Fibroblast of upper back skin (primary cell): ENCODE results near the gene KRT15.

Source experiments
- DNase-seq: peaks from one replicate; pipeline ENCODE4 v3.0.0-alpha.2; 2013

KRT15 gene

DNA sequence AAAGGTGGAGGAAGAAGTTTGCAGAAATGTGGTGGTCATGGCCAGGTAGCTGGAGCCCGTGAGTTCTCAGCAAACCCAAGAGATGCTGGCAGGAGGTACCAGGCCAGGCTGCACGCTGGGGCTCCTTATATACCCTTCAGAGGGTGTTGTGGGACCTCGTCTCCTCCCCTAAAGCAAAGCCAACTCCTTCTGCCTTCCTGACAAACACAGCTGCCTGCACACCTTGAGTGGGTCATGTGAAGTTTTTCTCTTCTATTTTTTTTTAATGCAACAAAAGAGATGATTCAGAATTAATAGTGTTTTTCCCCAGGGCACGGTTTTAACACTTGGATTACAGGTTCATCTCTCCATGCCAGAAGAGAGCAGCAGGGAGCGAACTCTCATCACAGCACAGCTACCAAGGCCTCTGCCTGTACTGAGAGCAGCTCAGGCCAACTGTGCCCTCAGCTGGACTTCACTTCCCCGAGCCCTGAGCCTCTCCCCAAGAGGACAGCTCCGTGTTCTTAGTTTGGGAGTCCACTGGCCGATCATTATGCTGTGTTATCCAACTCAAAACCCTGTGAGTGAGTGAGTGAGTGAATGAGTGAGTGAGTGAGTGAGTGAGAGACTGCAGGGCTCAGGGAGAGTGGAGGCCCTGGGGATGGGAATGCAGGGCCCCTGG, at the start of gene KRT15:
KRT15 (minus strand) TSS at position 102 of the 661 bp plus-strand sequence; CDS start at position 39, 63 bp downstream.
- DNase-seq: no peak

DNA sequence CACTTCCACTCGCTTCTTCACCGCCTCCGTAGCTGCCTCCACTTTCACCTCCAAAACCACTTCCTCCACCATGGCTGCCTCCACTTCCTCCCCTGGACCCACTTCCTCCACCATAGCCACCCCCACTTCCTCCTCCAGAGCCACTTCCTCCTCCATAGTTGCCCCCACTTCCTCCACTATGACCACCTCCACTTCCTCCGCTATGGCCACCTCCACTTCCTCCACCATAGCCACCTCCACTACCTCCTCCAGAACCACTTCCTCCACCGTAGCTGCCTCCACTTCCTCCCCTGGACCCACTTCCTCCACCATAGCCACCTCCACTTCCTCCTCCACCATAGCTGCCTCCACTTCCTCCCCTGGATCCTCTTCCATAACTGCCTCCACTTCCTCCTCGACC, 48.6 kb upstream of the KRT15 start:
- DNase-seq: no peak

DNA sequence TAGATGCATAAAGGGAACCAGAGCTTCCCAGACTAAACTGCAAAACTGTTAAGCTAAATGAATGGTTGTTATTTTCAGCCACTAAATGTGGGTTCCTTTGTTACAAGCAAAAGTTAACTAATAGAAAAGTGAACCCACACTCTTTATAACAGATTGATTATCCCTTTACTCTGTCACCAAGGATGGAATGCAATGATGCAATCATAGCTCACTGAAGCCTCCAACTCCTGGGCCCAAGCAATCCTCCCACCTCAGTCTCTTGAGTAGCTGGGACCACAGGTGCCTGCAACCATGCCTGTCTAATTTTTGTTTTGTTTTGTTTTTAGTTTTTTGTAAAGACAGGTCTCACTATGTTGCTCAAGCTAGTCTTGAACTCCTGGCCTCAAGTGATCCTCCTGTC, 46.6 kb upstream of the KRT15 start:
- DNase-seq: no peak

DNA sequence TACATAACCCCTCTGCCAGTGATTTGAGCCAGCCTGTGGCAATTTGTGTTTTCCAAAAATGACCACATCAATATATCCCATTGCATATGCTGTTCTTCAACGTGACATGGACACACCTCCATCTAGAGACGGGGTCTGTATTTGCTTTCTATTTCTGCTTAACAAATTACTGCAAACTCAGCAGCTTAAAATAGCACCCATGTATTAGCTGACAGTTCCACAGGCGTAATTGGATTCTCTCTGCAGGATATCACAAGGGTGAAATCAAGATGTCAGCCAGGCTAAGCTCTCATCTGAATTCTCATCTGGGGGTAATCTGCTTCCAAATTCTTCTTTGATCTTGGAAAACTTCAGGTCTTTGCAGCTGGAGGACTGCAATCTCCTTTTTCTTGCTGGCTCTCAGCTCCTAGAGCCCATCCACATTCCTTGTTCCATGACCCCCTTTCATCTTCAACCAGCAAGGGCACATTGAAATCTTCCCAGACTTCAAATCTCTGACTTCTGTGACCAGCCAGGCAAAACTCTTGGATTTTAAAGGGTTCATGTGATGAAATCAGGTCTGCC, 45.0 kb upstream of the KRT15 start:
- no peak for DNase-seq

DNA sequence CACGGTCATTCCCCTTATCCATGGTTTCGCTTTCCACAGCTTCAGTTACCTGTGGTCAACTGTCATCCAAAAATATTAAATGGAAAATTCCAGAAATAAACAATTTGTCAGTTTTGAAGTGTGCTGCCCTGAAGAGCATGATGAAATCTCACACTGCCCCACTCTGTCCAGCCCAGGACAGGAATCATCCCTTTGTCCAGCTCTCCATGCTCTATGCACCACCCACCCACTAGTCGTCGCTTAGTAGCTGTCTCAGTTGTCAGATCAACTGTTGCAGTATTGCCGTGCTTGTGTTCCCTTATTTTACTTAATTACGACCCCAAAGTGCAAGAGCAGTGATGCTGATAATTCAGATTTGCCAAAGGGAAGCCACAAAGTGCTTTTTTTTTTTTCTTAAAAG, 42.9 kb upstream of the KRT15 start:
- no peak for DNase-seq

DNA sequence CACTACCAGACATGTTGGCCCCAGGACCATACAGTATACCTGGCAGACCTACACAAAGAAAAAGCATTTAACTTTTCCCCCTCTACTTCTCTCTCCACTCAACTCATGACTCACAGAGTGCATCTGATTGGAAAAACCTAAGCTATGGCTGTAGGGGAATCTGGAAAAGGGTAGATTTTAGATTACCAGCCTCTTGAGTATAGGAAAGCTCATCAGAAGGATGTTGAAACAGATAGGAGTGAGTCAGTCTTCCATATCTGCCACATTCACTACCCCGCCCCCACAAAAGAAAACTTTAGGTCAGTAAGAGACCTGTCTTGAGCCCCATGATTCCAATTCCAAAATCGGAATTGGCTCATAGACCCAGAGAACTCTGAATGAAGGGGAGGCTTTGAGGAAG, 40.9 kb upstream of the KRT15 start:
- DNase-seq: peak; percentile 44

DNA sequence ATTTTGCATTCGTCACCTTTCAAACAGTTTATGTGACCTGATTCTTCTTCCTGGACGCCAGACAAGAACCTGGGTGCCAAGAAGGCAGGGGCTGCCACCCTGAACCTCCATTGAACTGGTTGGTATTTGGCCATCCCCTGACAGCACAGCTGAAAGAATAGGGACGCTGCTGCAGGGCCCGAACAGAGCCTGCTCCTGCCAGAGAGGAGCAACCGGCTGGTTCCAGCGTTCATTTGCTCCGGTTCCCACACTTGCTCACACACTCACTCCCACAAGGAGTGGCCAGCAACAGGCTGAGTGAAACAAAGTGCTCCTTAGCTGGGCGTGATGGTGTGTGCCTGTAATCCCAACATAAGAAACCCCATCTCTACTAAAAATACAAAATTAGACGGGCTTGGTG, 38.2 kb upstream of the KRT15 start:
- DNase-seq: no peak

DNA sequence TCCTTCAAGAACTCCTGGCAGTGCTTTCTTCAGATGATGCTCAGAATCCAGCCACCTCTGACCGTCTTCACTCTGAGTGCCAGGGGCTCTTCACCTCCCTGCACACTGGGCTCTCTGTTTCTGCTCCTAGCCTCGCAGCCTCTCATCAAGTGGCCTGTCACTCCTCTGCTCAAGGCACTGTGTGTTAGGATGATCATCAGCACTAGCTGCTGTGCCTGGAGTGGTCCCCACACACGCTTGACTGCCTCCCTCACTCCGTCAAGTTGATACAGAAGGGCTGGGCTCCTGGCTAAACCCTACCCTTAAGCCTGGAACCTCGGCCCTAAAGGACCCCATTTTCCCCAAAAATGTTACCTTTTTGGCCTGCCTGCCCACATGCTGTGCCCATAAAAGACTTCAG, 37.6 kb upstream of the KRT15 start:
- no peak for DNase-seq

DNA sequence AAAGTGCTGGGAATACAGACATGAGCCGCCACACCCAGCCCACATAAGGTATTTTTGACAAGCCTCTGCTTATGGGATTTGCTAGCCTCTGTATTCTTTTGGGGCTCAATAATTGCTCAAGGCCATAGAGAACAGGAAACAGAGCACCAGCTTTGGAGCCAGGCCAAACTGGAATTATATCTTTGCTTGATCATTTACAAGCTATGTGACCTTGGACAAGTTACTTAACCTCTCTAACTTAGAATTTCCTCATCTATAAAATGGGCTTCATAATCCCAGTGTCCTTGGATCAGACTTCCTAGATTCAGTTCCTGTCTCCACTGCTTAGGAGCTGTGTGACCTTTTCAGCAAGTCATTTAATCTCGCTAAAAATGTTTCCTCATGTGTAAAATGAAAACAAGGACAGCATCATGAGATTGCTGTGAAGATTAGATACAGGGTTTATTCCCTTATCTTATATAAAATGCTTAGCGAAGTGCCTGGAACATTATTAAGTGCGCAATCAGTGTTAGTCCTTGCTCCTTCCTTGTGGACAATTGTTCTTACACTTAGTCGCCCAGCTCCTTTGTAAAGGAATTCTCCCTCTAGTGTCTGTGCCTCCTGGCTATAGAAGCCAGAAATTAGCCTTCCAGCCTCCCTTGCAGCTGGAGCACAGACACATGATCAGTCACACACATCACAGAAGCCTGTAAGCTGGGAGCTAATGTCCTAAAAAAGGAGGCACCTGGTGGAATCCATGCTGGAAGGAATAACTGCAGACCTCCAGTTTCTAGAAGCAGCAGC, 36.6 kb upstream of the KRT15 start:
- no peak for DNase-seq

DNA sequence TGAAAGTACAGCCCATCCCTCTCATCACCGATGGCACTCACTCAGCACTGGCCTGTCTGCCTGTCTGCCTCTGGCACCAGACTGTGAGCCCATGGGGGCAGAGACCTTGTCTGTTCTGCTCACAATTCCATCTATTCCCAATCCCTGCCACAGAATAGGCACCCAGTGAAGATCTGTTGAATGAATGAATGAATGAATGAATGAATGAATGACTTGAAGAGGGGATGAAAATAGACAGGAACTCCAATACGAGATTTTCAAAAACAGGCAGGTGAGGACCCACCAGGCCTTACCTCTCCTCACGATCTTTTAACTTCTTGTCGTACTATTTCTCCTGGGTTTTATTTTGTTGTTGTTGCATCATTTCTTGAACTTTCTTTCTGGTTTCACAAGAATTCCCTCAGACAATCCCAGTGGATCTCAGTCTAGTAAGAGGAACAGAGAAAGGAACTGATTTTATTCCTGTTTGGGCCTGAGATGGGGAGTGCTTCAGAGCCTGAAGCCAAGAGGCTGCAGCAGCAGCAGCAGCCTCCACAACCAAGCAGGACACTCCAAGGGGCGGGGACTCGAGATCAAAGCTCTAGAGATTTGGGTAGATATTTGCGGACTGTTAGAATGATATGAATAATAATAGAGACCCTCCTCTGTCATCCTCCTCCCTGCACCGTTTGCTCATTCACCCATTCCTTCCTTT, 35.4 kb upstream of the KRT15 start:
- peak; percentile 43 for DNase-seq

DNA sequence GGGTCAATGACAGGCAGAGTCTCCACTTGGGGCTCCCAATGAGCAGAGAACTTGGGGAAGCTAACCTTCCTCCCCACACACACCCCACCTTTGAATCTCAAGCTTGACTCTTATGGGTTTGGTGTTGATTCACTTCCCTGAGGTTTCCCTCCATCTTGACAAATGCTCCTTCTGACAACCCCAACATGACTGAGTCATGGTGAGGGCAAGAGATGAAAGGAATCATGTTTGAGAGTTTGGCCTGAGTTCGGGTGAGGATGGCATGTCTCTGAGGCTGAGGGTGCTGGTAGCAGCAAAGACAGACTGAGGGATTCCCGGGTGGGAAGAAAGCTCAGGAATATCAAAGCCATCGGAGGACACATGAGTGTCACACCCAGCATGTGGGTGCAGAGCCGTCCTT, 34.5 kb upstream of the KRT15 start:
- peak; percentile 45 for DNase-seq

DNA sequence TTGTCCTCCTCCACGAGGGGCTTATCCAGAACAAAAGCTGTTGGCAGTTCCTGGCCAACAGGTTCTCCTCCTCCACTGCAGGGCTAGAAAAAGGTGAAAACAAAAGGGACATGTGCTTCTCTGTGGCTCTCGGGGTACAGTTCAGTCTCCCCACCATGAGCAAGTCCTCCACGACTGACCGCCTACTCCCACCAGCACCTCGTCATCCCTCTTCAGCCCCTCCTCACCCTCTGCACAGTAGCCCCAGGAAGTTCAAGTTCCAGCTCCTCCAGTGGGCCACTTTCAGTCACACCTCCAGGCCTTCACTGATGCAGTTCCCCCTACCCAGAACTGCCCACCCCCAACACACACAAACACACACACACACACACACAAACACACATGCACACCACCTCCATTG, 33.8 kb upstream of the KRT15 start:
- no peak for DNase-seq

DNA sequence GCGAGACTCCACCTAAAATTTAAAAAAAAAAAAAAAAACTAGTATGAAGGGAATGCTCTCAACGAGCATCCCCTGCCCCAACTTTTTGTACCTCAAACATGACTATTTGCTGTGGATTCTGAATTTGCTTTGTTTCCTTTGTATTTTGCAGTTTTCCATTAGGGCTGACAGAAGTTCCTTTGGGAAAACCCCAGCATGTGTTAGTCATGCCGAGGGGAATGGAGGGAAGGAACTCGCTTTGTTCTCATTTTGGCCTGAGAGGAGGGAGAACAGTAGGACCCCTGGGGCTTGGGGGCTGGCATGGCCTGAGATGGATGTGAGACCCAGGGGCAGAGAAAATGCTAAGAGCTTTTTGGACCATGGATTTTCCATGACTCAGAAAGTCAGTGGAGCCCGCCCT, 32.7 kb upstream of the KRT15 start:
- DNase-seq: peak; percentile 57

DNA sequence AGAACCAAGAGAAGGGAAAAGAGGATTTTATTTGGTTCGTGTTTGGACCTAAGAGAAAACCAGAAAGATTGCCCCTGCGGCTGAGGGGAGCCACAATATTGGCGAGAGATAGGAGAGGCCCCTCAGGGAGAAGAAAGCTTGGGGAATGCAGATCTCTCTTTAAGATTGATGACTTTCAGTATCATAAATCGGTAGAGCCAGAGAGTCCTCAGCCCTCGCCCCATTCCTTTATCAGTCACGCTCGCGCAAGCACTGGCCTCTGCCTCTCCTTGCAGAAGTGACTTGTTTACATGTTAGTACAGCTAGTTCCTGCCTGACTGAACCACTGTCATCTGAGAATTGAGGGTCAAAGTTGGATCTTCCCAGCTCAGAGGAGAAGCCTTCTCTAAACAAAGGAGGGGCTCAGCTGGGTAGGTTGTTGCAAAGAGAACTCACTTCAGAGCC, 30.9 kb upstream of the KRT15 start:
- no peak for DNase-seq

DNA sequence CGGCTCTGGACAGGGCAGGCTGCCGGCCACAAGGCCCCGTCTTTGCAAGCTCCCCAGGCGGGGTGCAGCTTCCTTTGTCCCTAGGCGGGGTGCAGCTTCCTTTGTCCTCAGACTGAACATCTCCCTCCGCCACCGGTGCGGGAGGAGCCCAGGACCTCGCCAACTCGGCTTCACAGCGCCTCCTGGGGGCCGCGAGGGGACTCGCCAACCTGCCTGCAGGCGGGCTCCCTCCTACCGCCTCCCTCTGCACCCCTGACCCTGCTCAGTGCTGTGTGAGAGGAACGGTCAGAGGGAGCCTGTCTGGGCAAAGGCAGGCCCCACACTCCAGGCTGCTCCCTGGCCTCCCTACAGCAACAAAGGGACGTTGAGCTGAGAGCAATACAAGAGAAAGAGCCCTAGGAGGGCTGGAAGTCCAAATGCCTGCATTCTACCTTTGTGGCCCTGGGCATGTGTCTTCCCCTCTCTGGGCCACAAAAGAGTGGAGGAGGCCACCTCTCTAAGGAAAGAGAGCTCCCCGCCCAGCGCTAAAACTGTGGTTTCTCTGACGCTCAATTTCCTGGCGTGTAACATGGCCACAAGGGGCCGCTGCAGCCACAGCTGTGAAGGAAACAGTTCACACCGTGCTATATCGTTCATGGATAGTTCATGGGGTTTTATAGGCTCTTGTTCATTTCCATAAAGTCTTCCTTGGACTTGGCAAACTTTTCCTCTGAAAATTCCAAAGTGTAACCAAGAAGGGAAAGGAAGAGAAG, 30.3 kb upstream of the KRT15 start:
- peak; percentile 87 for DNase-seq

DNA sequence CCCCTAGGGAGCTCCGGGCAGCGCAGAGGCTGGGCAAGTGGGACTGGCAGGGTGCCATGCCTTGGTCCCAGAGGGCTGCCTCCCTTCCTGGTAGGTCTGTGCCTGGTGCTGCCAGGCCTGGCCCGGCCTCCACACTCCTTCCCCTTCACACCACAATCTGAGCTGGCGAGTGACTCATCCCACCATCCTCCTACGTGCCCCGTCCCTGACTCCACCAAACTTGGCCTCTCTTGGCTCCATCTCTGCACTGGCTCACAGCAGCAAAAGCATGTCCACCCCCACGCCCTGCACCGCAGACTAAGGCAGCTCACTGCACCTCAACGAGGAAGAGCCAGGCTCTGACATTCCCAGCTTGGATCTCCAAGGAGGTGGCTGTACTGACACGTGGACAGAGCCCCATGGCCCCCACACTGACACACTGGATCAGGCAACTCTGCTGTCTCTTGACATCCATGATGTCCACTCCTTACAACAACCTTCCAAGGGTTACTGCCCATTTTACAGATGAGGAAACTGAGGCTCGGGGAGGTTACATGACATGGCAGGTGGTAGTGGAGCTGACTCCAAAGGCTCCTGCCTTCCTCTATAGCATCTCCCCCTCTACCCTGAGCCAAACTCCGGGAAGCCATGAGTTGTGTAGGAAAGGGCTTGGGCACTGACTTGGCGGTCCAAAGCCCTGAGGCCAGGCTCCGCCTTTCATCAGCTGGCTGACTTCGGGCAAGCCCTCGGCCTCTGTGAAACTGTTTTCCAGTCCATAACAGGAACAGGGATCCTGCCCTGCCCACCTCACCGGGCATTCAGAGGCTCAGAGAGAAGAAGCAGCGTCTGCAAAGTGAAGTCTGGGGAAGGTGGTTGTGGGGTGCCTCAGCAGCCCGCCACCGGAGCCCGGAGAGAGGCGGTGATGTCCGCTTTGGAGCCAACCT, 29.5 kb upstream of the KRT15 start:
- peak; percentile 97 for DNase-seq

DNA sequence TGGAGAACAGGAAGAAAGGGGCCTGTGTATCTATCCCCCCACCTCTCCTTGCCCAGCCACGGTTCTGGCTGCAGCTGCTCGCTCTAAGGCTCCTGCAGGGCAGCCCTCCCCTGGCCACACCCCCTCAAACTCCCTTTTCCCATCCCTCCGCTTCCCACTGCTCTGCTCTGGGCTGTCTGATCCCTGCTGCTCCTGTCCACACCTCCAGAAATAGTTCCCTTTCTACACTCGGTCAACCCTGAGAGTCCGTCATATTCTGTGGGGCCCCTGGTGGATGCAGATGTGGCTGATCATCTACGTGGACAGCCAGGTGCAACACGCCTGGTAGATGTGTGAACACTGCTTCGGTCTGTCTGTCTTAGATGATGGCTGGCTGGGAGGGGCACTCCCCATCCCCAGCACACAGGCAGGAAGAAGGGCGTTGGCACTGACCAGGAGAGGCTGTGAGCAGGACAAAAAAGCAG, 28.7 kb upstream of the KRT15 start:
- peak; percentile 24 for DNase-seq

DNA sequence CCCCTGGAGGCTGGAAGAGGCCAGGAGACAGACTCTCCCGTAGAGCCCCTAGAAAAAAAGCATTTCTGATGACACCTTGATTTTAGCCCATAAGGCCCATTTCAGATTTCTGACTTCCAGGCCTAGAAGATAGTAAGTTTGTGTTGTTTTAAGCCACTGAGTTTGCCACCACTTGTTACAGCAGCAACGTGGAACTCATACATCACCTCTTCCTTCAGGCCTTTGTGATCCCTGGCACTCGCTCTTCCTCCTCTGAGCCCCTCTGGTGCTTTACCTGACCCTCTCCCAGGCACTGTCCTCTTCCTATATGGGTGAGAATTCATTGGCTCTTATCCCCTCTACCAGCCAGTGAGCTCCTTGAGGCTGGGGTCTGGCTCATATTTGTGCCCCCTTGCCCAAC, 28.1 kb upstream of the KRT15 start:
- no peak for DNase-seq

DNA sequence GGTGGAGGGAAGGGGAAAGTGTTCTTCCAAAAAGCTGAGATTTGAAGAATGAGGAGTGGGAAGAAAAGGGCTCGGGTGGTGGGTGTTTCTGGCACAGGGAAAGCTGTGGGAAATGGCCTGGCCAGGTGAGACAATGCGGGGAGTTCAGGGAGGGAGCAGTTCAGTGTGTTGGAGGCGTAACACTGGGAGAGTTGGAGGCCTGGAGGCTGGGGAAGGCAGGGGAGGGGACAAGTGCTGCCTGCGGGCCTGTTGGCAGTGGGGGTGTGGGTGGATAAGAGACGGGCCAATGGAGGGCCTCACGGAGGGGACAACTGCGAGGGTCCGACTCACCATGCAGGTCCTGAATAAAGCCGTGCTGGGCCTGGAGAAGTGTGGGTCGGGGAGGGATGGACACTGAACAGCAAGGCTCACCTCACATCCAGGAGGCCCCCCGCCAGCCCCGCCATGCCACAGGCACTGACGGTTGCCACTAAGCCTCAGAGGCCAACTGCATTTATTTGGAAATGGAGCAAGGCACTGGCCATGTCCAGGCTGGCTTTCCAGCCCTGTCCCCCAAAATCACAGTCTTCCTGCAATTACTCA, 27.2 kb upstream of the KRT15 start:
- no peak for DNase-seq

DNA sequence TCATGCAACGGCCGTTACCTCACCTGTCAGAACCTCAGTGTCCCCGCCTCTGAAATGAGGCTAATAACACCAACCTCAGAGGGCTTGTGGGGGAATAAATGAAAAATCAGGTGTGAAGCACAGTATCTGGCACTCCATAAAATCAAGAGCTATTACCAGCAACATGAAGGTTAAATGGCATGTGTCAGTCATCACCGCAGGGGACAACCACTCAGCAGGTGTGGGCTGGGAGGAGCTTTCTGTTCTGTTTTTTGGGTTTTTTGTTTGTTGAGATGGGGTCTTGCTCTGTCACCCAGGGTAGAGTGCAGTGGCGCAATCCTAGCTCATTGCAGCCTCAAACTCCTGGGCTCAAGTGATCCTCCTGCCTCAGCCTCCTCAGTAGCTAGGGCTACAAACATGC, 26.2 kb upstream of the KRT15 start:
- no peak for DNase-seq

DNA sequence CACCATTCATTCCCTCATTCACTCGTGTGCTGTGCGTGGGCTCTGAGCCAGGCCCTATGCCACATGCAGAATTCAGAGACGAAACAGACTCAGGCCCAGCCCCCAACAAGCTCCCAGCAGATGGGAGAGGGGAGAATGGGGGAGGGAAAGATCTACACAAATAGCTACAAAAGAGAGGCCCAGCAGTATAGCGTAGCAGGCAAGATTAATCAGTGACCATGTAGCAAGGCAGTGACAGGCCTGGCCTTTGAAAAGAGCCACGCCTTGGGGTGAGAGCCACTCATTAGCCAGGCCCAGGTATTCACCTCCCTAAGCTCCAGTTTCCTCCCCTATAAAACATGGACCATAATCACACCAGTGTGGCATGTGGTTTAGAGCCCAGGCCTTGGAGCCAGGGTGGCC, 25.8 kb upstream of the KRT15 start:
- no peak for DNase-seq
